Uterus (tissue), 4 donors: ENCODE data around the gene OAS2. TPM values are rescaled to one million over a fixed set of nuclear protein-coding genes. Genes with fewer than 3 reads are reported as not detected.

Experiments
- DNase-seq, 2 donors: peaks; one replicate each; pipeline ENCODE4 v3.0.0-alpha.2; 2019 to 2020
- H3K27ac ChIP-seq, 2 donors: fragments of 200-600 bp; sonication (generic); 1 replicate in 1 of 2; 2 replicates in 1 of 2; pipeline ENCODE4 v1.5.1; 2016 to 2018
- H3K27me3 ChIP-seq, 2 donors: fragments of 200-600 bp; sonication (generic); one replicate each; pipeline ENCODE4 v1.5.1; 2018 to 2019; ENCODE audit warnings: control low read depth in 1 of 2
- H3K36me3 ChIP-seq, 2 donors: fragments of 200-600 bp; sonication (generic); one replicate each; pipeline ENCODE4 v1.5.1; 2019; ENCODE audit warnings: control low read depth in 1 of 2
- H3K4me1 ChIP-seq, 2 donors: fragments of 200-600 bp; sonication (generic); one replicate each; pipeline ENCODE4 v1.5.1; 2018 to 2019; ENCODE audit warnings: control low read depth in 1 of 2
- H3K4me3 ChIP-seq, 2 donors: fragments of 200-600 bp; sonication (generic); 1 replicate in 1 of 2; 2 replicates in 1 of 2; pipeline ENCODE4 v1.5.1; 2018 to 2019; ENCODE audit warnings: mild to moderate bottlenecking in 1 of 2
- H3K9me3 ChIP-seq, 2 donors: fragments of 200-600 bp; sonication (generic); one replicate each; pipeline ENCODE4 v1.5.1; 2019; ENCODE audit warnings: control low read depth in 1 of 2
- POLR2A ChIP-seq, 2 donors: fragments of 450-650 bp; IDR thresholded peaks; one replicate each; pipeline ENCODE4 v1.6.1; 2016; ENCODE audit warnings: antibody characterized with exemption in 2 of 2, mild to moderate bottlenecking in 1 of 2, moderate library complexity in 1 of 2
- intact Hi-C: fragments of 100-400 bp; cut with DNase I; formaldehyde crosslinking; loops from one replicate; pipeline ENCODE4 v1.15.1; 2023; ENCODE audit warnings: low total_unique reads
- total RNA-seq, 4 donors: library from RNA; depleted of rRNA in 3 of 4; stranded (reverse); fragments of >200 nt in 3 of 4; gene quantifications; one replicate each; pipeline versions ENCODE4 v1.1.0 to v1.2.4, GENCODE V29; 2014 to 2023
- TF ChIP-seq, protein P1 (sequence below), 4 experiments: fragments of 200-600 bp in 2 of 4; fragments of 450-650 bp in 2 of 4; sonication (generic) in 2 of 4; IDR thresholded peaks; one replicate each; pipeline ENCODE4 v1.5.1; 2016 to 2019; ENCODE audit warnings: antibody characterized with exemption in 4 of 4, mild to moderate bottlenecking in 2 of 4, moderate library complexity in 1 of 4
- donor health status: DM: yes; HTN: yes; CAD: no.

OAS2 gene
- total RNA-seq, 4 donors from 2014 or later: 0.59 to 18.1 (median 6.1) TPM

DNA sequence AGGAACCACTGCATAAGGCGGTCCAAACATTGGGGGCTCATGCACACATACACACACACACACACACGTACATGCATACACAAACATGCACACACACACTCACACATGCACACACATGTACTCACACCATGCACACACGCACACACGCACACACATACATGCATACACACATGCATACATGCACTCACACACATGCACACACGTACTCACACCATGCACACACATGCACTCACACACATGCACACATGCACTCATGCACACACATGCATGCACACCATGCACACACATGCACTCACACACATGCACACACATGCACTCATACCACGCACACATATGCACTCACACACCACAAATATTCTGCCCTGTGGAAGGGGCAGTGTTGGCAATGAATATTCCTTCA is 22.1 kb downstream of the OAS2 start:
- Histone ChIP-seq H3K27ac (no peak overlapping the region), H3K36me3 (no peaks in the 10 kb centered on the region)

GRCh38 chr12:113002155-113002554 is 23.8 kb downstream of the OAS2 start:
- Histone ChIP-seq H3K4me3 (no peak overlapping the region), H3K4me1 (no peaks in the 10 kb centered on the region), H3K27ac (no peak overlapping the region), H3K36me3 (no peaks in the 10 kb centered on the region), H3K9me3 (no peaks in the 10 kb centered on the region), H3K27me3 (no peaks in the 10 kb centered on the region)
- no peak for TF ChIP-seq POLR2A (IDR thresholded peaks at IDR 0.05)
- TF ChIP-seq, protein P1, sequence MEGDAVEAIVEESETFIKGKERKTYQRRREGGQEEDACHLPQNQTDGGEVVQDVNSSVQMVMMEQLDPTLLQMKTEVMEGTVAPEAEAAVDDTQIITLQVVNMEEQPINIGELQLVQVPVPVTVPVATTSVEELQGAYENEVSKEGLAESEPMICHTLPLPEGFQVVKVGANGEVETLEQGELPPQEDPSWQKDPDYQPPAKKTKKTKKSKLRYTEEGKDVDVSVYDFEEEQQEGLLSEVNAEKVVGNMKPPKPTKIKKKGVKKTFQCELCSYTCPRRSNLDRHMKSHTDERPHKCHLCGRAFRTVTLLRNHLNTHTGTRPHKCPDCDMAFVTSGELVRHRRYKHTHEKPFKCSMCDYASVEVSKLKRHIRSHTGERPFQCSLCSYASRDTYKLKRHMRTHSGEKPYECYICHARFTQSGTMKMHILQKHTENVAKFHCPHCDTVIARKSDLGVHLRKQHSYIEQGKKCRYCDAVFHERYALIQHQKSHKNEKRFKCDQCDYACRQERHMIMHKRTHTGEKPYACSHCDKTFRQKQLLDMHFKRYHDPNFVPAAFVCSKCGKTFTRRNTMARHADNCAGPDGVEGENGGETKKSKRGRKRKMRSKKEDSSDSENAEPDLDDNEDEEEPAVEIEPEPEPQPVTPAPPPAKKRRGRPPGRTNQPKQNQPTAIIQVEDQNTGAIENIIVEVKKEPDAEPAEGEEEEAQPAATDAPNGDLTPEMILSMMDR (IDR thresholded peaks at IDR 0.05): no peak
- intact Hi-C loops: no loop called here
- no peak for DNase-seq

More for the DNA sequence above, 22.1 kb downstream of the OAS2 start:
- Histone ChIP-seq H3K9me3 (no peaks in the 10 kb centered on the region), H3K27me3 (no peaks in the 10 kb centered on the region), H3K4me1 (no peaks in the 10 kb centered on the region), H3K4me3 (no peak overlapping the region)
- no peak for DNase-seq
- TF ChIP-seq POLR2A (IDR thresholded peaks at IDR 0.05): no peak
- TF ChIP-seq, protein P1 (IDR thresholded peaks at IDR 0.05): no peak
- intact Hi-C loops: no loop called here

DNA sequence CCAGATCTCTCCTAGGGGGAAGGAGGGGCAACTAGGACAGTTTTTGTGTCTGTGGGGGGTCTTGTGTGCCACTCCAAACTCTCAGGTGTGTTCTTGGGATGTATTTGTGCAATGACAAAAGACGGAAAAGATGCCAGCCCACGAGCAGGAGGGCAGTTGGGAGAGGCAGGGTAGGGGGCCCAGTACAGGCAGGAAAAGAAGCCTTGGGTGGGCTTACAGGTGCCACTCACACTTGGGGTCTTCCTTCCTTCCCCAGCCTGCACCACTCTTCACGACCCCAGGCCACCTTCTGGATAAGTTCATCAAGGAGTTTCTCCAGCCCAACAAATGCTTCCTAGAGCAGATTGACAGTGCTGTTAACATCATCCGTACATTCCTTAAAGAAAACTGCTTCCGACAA is 24.4 kb downstream of the OAS2 start:
- DNase-seq: no peak
- intact Hi-C loops: no loop called here
- no peaks in the 10 kb centered on the region for H3K9me3 ChIP-seq
- TF ChIP-seq POLR2A (IDR thresholded peaks at IDR 0.05): no peak
- TF ChIP-seq, protein P1 (IDR thresholded peaks at IDR 0.05): no peak
- H3K27me3 ChIP-seq: no peaks in the 10 kb centered on the region
- no peaks in the 10 kb centered on the region for H3K4me1 ChIP-seq
- H3K27ac ChIP-seq: no peak overlapping the region
- no peaks in the 10 kb centered on the region for H3K36me3 ChIP-seq
- H3K4me3 ChIP-seq: no peak overlapping the region

GRCh38 chr12:113003636-113004035 is 25.3 kb downstream of the OAS2 start:
- TF ChIP-seq, protein P1 (IDR thresholded peaks at IDR 0.05): no peak
- no peak for TF ChIP-seq POLR2A (IDR thresholded peaks at IDR 0.05)
- Histone ChIP-seq H3K36me3 (no peaks in the 10 kb centered on the region), H3K4me1 (no peaks in the 10 kb centered on the region), H3K4me3 (no peak overlapping the region), H3K9me3 (no peaks in the 10 kb centered on the region), H3K27me3 (no peaks in the 10 kb centered on the region), H3K27ac (no peak overlapping the region)
- no peak for DNase-seq
- intact Hi-C loops: no loop called here

DNA sequence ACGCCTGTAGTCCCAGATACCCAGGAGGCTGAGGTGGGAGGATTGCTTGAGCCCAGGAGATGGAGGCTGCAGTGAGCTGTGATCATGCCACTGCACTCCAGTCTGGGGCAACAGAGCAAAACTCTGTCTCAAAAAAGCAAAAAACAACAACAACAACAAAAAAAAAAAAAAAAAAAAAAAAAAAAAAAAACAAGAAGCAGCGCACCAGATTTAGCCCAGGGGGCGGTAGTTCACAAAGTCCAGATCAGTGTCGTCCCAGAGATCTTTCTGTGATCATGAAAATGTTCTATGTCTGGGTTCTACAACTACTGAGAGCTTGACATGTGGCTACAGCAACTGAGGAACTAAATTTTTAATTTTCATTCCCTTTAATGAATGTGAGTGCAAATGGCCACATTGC is 27.4 kb downstream of the OAS2 start:
- no peaks in the 10 kb centered on the region for H3K36me3 ChIP-seq

More for the DNA sequence above, 27.4 kb downstream of the OAS2 start:
- Histone ChIP-seq H3K27ac (no peak overlapping the region), H3K4me1 (no peaks in the 10 kb centered on the region), H3K27me3 (no peaks in the 10 kb centered on the region), H3K4me3 (no peak overlapping the region), H3K9me3 (no peaks in the 10 kb centered on the region)
- intact Hi-C loops: no loop called here
- no peak for DNase-seq
- TF ChIP-seq, protein P1 (IDR thresholded peaks at IDR 0.05): no peak
- TF ChIP-seq POLR2A (IDR thresholded peaks at IDR 0.05): no peak
